Adrenal gland (tissue), 5 donors: ENCODE measurements around the gene ERGIC3.

Source experiments
- POLR2A ChIP-seq, 2 donors: fragments of 450-650 bp; IDR thresholded peaks; one replicate each; pipeline ENCODE4 v1.6.1; 2017; ENCODE audit warnings: antibody characterized with exemption in 2 of 2, mild to moderate bottlenecking in 2 of 2, moderate library complexity in 1 of 2
- TF ChIP-seq, protein P1 (sequence below), 6 experiments: fragments of 450-650 bp in 4 of 6; fragments of 200-600 bp in 2 of 6; sonication (generic) in 1 of 6; IDR thresholded peaks; 1 replicate in 5 of 6; 2 replicates in 1 of 6; pipeline versions ENCODE4 v1.5.1 to v1.8.0; 2016 to 2021; ENCODE audit warnings: antibody characterized with exemption in 6 of 6, mild to moderate bottlenecking in 2 of 6, moderate library complexity in 1 of 6
- donor health status: DM: no; HTN: no; CAD: no.

- TF ChIP-seq, protein P1, sequence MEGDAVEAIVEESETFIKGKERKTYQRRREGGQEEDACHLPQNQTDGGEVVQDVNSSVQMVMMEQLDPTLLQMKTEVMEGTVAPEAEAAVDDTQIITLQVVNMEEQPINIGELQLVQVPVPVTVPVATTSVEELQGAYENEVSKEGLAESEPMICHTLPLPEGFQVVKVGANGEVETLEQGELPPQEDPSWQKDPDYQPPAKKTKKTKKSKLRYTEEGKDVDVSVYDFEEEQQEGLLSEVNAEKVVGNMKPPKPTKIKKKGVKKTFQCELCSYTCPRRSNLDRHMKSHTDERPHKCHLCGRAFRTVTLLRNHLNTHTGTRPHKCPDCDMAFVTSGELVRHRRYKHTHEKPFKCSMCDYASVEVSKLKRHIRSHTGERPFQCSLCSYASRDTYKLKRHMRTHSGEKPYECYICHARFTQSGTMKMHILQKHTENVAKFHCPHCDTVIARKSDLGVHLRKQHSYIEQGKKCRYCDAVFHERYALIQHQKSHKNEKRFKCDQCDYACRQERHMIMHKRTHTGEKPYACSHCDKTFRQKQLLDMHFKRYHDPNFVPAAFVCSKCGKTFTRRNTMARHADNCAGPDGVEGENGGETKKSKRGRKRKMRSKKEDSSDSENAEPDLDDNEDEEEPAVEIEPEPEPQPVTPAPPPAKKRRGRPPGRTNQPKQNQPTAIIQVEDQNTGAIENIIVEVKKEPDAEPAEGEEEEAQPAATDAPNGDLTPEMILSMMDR (IDR thresholded peaks at IDR 0.05) = no peak
- no peak for TF ChIP-seq POLR2A (IDR thresholded peaks at IDR 0.05)
Measured at GRCh38 chr20:35551503-35551902, 9.6 kb downstream of the ERGIC3 start.
